Neural progenitor cell (in vitro differentiated cells): Measurements from ENCODE around the gene STEAP1.

Source experiments
- EZH2 ChIP-seq: fragments of 200-600 bp; sonication (generic); IDR thresholded peaks from 2 replicates; pipeline ENCODE4 v1.6.1; 2017; ENCODE audit warnings: antibody characterized with exemption, mild to moderate bottlenecking, moderate library complexity
- EZH2phosphoT487 ChIP-seq: fragments of 200-600 bp; sonication (generic); IDR thresholded peaks from 2 replicates; pipeline ENCODE4 v1.6.1; 2017; ENCODE audit warnings: antibody characterized with exemption
- TF ChIP-seq, protein P1 (sequence below): fragments of 200-600 bp; sonication (generic); IDR thresholded peaks from 2 replicates; pipeline ENCODE4 v1.5.1; 2017; ENCODE audit warnings: antibody characterized with exemption, mild to moderate bottlenecking

DNA sequence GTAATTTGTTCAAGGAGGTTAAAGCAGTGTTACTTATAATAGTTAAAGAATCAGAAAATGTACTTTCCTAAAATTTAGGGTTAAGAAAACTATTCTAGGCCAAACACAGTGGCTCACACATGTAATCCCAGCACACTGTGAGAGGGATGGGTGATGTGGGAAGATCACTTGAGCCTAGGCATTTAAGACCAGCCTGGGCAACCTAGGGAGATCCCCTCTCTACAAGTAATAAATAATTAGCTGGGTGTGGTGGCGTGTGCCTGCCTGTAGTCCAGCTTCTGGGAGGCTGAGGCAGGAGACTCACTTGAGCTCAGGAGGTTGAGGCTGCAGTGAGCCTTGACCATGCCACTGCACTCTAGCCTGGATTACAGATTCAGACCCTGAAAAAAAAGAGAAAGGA, 53.7 kb downstream of the STEAP1 start:
- TF ChIP-seq, protein P1, sequence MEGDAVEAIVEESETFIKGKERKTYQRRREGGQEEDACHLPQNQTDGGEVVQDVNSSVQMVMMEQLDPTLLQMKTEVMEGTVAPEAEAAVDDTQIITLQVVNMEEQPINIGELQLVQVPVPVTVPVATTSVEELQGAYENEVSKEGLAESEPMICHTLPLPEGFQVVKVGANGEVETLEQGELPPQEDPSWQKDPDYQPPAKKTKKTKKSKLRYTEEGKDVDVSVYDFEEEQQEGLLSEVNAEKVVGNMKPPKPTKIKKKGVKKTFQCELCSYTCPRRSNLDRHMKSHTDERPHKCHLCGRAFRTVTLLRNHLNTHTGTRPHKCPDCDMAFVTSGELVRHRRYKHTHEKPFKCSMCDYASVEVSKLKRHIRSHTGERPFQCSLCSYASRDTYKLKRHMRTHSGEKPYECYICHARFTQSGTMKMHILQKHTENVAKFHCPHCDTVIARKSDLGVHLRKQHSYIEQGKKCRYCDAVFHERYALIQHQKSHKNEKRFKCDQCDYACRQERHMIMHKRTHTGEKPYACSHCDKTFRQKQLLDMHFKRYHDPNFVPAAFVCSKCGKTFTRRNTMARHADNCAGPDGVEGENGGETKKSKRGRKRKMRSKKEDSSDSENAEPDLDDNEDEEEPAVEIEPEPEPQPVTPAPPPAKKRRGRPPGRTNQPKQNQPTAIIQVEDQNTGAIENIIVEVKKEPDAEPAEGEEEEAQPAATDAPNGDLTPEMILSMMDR = no peak
- no peak for TF ChIP-seq EZH2
- TF ChIP-seq EZH2phosphoT487 = no peak
